OCI-LY3 (cell line): ENCODE measurements around the gene LAT.

Experiments
- EZH2phosphoT487 ChIP-seq: fragments of 200-600 bp; shearing (Covaris generic); IDR thresholded peaks from 2 replicates; pipeline ENCODE4 v1.6.1; 2018; ENCODE audit warnings: antibody characterized with exemption, mixed run types, low read depth
- TF ChIP-seq, protein P1 (sequence below): fragments of 200-600, 300-600 bp; sonication (generic); IDR thresholded peaks from 2 replicates; pipeline ENCODE4 v1.5.1; 2014; ENCODE audit warnings: antibody characterized with exemption, low read length, low read depth

DNA sequence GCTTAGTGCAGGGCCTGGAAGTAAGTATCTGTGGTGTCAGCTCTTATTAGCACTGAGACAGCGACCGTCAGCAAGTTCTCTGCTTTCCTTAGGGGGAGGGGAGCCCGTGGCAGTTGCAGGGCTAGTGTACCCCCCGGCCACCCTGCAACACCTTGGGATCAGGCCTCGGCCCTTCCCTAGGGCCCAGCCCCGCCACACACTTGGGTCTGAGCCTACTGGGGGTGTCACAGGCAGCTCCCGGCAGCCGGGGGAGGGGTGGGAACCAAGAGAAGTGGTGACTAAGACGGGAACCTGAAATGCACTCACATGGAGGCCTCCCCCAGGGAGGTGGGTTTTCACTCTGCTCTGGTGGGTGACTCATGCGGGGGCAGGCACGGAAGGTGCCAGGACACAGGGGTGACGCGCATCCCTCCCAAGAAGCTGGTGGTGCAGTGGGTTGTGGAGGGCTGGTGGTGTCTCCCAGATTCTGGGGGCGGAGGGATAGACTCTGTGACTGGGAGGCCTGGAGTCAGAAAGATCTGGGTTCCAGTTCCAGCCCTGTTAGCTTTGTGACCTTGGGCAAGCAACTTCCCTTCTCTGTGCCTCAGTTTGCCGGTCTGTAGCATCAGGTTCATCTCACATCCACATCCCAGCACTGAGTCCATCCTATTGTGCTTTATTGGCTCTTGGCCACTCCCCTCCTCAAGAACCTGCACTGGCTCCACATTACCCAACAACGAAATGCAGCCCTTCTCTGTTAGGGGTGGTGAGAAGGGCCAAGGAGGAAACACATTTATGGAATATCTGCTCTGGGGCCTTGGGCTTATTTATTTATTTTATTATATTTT lies 44.5 kb downstream of the LAT start:
- TF ChIP-seq, protein P1, sequence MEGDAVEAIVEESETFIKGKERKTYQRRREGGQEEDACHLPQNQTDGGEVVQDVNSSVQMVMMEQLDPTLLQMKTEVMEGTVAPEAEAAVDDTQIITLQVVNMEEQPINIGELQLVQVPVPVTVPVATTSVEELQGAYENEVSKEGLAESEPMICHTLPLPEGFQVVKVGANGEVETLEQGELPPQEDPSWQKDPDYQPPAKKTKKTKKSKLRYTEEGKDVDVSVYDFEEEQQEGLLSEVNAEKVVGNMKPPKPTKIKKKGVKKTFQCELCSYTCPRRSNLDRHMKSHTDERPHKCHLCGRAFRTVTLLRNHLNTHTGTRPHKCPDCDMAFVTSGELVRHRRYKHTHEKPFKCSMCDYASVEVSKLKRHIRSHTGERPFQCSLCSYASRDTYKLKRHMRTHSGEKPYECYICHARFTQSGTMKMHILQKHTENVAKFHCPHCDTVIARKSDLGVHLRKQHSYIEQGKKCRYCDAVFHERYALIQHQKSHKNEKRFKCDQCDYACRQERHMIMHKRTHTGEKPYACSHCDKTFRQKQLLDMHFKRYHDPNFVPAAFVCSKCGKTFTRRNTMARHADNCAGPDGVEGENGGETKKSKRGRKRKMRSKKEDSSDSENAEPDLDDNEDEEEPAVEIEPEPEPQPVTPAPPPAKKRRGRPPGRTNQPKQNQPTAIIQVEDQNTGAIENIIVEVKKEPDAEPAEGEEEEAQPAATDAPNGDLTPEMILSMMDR: no peak
- no peak for TF ChIP-seq EZH2phosphoT487
